Stimulated activated CD4-positive, alpha-beta T cell treated with anti-CD3 and anti-CD28 coated beads, TNF-alpha, amount 100 ng/mL, for 48 hours (primary cell): ENCODE measurements around the gene MAGI1.

Source experiments
- DNase-seq, 3 donors: peaks; one replicate each; pipeline ENCODE4 v3.0.0-alpha.2; 2020; ENCODE audit warnings: low read depth in 3 of 3

Gene MAGI1

DNA sequence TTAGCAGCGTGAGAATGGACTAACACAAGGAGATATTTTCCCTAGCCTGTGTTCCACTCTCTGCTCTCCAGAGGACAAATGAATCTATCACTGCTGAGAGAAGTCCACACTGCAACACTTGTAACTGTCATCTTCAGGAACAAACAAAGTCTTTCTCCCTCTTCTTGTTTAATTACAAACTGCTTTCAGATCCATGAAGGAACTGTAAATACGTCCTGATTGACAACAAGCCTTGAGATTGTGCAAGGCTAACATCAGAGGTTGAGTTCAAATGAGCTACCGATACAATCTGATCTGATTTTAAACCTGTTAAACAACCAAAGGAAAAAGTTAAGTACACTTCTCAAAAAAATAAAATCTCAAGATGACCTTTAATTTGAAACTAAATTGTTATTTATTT lies 712.1 kb downstream of the MAGI1 start:
- DNase-seq: no peak

DNA sequence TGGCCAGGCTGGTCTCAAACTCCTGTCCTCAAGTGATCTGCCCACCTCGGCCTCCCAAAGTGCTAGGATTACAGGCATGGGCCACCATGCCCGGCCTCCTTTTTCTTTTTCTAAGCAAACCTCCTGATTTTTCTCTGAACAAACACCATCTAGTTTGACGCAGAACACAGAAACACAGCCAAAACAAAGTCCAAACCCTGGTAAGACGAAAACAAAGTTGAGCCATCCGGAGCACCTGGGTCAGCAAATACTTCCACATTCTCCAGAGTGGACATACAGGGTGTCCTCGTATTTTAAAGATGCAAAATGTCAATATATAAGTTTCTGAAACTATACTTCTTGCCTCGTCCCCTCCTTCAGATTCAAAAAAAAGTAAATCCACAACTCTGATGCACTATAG lies 715.8 kb downstream of the MAGI1 start:
- no peak for DNase-seq

DNA sequence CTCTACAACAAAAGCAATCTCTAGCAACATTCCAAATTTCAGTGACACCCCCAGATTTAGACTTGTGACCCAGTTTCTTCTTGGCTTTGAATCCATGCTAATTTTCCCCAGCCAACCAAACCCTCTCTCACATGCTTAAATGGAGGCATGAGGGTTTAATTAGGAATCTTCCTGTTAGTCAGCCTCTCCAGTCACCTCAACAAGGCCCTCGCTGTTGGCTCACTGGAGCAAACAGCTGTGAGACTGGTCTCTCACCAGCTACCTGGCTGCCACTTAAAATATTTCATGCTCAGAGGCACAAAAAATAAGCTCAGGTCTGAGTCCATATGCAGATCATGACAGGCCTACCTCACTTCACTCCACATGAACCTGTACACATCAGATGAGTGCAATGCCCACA lies 720.5 kb downstream of the MAGI1 start:
- DNase-seq: no peak

DNA sequence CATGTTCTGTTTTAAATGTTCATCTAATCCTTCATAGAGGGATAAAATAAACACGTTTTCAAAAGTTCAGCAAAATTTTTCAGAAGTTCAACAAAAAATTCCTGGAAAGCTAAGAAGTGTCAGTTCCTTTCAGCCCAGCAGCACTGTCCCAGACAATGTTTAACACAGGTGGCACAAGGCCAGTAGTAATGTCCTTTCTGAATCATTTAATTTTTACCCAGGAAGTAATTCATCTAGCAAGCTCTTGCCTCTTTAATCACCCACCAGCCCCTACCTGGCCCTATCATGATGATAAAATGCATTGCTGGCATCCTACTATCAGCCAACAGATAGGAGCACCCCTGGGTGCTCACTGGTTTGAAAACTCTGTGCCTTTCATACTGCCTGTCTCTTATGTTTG lies 723.8 kb downstream of the MAGI1 start:
- DNase-seq: no peak

DNA sequence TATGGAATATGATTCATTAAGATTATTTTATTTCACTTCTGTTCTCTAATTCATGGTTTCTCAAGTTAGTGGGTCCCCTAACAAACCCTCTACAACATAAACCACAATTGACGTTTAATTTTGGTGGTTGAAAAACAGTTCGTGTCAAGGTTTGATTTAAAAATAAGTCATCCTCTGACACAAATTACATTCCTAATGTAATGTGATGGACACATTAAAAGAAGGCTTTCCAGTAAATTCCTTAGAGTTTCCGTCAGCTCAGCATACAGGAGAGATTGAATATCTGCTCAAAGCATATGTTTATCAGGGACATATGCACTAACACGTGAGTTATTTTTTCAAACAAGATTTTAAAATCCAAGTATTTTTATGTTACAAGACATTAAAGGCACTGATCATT lies 724.4 kb downstream of the MAGI1 start:
- DNase-seq: no peak

DNA sequence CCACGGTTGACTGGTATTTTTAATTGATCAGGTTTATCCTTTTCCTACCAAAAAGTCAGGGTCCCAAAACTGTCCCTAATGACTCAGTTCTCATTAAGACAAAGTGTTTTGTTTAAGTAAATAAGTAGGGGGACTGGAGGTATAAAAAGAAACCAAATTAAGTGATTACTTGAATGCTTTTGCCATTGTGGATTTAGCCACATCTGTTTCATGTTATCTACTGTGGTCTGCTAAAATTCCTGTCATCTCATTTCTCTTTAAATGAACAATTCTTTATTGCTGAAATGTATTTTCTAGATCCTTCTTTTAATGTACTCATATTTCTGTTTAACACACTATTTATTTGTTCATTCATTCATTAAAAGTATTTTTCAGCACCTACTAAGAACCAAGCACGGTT lies 725.1 kb downstream of the MAGI1 start:
- no peak for DNase-seq

DNA sequence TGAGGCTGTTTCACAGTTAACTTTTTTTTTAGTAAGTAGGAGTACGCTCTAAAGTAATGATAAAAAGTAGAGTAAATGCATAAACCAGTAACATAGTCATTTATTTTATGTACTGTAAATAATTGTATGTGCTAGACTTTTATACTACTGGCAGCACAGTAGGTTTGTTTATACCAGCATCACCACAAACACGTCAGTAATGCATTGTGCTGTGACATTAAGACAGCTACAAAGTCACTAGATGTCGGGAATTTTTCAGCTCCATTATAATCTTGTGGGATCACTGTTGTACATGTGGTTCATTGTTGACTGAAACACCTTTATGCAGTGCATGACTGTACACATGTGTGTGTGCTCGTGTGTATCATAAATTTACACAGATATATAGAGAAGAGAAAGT lies 732.9 kb downstream of the MAGI1 start:
- no peak for DNase-seq
